ENCODE measurements around the gene TTLL8.

The TTLL8 gene

DNA sequence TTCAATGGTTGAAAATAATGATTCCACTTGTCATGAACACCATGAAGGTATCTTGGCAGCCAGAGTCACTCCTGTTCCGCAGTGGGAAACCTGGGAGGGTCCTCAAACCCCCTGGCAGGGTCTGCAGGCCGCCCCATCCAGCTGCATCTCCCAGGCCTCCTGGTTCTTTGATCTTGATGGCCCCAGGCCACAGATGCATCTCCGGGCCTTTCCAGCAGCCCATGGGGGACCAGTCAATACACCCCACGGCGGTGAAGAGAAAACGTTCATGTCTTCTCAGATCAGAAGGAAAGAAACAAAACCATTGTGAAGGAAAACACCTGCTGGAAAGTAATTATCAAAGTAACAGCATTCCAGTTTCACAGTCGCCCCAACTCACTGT lies 1.8 kb upstream of the TTLL8 start:
- ChIA-PET CTCF (no interaction called here), POLR2A (no interaction called here)
- TF ChIP-seq, protein P1, sequence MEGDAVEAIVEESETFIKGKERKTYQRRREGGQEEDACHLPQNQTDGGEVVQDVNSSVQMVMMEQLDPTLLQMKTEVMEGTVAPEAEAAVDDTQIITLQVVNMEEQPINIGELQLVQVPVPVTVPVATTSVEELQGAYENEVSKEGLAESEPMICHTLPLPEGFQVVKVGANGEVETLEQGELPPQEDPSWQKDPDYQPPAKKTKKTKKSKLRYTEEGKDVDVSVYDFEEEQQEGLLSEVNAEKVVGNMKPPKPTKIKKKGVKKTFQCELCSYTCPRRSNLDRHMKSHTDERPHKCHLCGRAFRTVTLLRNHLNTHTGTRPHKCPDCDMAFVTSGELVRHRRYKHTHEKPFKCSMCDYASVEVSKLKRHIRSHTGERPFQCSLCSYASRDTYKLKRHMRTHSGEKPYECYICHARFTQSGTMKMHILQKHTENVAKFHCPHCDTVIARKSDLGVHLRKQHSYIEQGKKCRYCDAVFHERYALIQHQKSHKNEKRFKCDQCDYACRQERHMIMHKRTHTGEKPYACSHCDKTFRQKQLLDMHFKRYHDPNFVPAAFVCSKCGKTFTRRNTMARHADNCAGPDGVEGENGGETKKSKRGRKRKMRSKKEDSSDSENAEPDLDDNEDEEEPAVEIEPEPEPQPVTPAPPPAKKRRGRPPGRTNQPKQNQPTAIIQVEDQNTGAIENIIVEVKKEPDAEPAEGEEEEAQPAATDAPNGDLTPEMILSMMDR (IDR thresholded peaks at IDR 0.05; ENCODE audit: control extremely low read depth, extremely low read depth, low read depth, missing control alignments) = no peak
- no peak for DNase-seq (ENCODE audit: extremely low spot score)

DNA sequence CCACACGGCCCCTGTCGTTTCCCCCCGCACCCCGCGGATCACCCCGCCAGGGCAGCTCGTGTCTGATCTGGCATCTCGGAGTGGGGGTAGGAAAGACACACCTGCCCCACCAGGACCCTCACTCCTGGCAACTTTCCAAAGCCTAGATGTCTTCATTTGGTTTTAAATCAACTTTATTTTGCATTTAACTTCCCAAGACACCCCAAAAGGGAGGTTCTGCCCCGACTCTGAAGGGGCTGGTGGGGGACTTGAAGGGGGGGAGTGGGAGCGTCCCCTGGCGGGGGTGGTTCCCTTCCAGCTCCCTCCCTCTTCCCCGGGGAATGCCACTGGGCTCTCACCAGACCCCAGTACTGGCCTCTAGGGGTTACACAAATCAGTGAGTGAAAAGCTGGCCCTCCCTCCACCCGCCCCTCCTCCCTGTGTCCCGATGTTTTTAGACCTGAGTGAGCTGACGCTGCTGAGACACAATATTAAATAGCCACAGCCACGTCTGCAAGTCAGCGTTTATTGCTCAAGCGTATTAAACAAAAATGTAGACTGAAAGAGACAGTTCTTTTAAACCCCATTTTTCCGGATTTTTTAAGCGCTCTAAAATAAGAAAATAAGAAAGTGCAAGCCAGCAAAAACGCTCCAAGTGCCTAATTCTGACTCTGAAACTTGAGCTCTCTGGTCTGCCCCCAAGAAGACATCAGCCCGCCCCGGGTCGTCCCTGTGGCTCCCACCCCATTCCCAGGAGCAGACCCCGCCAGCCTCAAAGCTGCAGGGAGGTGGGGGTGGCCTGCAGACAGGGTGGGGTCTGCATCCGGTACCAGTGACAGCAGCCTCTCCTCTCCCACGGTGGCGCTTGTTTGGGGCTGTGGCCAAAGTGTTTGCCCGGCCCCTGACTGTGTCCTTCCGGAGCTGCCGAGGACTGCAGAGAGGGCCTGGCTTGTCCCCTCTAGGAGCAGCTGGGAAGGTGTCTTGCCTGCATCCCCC lies 1.1 kb upstream of the TTLL8 start:
- CTCF ChIA-PET = interaction anchor here (1.1 kb wide), 1 partner anchor 21 kb away, joined by 3 read pairs; no protein-coding TSS in a partner anchor
- POLR2A ChIA-PET = no interaction called here
- no peak for DNase-seq (ENCODE audit: extremely low spot score)
- TF ChIP-seq, protein P1 (IDR thresholded peaks at IDR 0.05; ENCODE audit: control extremely low read depth, extremely low read depth, low read depth, missing control alignments) = no peak

DNA sequence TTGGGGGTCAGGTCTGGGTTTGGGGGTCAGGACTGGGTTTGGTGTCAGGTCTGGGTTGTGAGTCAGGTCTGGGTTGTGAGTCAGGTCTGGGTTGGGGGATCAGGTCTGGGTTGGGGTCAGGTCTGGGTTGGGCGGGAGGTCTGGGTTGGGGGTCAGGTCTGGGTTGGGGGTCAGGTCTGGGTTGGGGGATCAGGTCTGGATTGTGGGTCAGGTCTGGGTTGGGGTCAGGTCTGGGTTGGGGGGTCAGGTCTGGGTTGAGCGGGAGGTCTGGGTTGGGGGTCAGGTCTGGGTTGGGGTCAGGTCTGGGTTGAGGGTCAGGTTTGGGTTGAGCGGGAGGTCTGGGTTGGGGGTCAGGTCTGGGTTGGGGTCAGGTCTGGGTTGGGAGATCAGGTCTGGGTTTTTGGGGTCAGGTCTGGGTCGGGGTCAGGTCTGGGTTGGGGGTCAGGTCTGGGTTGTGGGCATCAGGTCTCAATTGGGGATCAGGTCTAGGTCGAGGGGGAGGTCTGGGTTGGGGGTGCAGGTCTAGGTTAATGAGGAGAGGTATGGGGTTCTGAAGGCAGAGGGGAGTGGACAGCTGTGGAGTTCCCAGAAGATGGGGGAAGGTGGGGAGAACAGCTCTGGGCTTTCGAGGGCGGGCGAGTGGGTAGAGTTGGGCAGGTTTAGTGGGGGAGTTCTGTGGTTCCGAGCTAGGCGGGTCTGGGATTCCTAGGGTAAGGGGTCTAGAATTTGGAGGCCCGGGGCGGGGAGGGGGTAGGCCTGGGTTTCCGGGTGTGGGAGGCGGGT lies 629 bp downstream of the TTLL8 start:
- DNase-seq (ENCODE audit: extremely low spot score) = no peak
- TF ChIP-seq, protein P1 (IDR thresholded peaks at IDR 0.05; ENCODE audit: control extremely low read depth, extremely low read depth, low read depth, missing control alignments) = no peak
- ChIA-PET POLR2A (no interaction called here), CTCF (no interaction called here)

DNA sequence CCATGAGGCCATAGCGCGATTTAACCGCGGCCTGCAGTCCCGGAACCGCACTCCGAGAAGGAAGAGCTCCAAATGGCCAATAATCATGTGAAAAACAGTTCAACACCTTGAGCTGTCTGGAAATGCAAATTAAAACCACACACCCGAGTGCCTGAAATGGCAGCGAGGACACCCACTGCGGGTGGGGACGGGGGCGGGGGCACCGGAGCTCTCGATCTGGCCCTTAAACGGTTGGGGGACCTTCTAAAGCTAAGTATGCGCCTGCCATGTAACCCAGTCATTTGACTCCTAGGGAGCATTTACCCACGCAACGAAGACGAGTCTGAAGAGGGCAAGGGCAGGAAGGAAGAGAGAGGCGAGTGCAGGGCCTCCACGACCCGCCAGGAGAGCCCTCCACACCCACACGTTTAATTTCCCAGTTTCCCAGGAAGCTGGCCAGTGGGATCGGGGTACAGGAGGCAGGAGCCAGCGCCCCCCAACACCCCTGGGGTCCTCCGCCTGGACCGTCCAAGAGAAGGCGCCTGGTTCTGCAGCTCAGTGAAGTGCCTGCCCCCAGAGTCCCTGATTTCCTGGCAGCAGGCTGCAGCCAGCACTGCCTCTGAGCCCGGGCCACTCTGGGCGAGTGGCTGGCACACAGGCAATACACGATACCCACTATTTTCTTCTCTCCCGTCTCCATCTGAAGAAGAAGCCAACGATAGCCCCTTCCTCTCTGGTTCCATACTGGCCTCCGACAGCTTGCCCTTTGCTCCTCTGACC lies 1.7 kb downstream of the TTLL8 start:
- POLR2A ChIA-PET = no interaction called here
- TF ChIP-seq, protein P1 (IDR thresholded peaks at IDR 0.05; ENCODE audit: control extremely low read depth, extremely low read depth, low read depth, missing control alignments) = no peak
- peak; percentile 52 for DNase-seq (ENCODE audit: extremely low spot score)
- CTCF ChIA-PET = interaction anchor here (1.0 kb wide), 1 partner anchor 126 kb away, joined by 3 read pairs; no protein-coding TSS in a partner anchor

DNA sequence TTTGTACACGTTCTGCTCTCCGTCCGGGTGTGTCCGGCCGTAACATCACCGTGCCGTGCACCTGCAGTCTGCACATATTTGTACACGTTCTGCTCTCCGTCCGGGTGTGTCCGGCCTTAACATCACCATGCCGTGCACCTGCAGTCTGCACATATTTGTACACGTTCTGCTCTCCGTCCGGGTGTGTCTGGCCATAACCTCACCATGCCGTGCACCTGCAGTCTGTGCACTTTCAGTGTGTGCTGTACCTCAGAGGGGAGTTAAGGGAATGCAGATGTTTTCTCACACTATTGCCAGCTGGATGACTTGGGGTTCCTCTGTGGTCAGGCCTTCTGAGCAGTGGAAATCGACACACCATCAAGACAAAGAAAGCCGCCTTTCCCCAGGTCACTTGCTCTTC lies 4.2 kb downstream of the TTLL8 start:
- no peak for DNase-seq (ENCODE audit: extremely low spot score)
- POLR2A ChIA-PET = no interaction called here
- TF ChIP-seq, protein P1 (IDR thresholded peaks at IDR 0.05; ENCODE audit: control extremely low read depth, extremely low read depth, low read depth, missing control alignments) = no peak
- CTCF ChIA-PET = no interaction called here

DNA sequence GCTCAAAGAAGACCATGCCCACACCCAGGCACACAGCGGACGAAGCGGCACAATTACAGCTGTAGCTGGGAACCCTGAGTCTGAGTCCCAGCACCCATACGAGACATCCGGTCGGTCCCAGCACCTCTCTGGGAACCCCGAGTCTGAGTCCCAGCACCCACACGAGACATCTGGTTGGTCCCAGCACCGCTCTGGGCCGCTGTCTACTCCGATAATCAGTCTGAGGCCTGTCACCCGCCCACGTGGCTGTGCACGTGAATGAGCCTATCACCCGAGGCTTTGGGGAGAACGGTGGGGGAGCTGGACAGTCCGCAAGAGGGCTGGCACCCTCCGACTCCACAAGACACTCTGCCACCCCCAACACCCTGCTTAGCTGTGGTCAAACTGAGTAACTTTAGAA lies 6.2 kb downstream of the TTLL8 start:
- TF ChIP-seq, protein P1 (IDR thresholded peaks at IDR 0.05; ENCODE audit: control extremely low read depth, extremely low read depth, low read depth, missing control alignments) = no peak
- no peak for DNase-seq (ENCODE audit: extremely low spot score)
- ChIA-PET POLR2A (no interaction called here), CTCF (interaction anchor here (1.5 kb wide), 1 partner anchor 21 kb away, joined by 3 read pairs; no protein-coding TSS in a partner anchor)

Measured in GM10248 (cell line).